Measurements from ENCODE around the gene SETDB2.

The SETDB2 gene

GRCh38 chr13:49533011-49533410 lies 88.9 kb downstream of the SETDB2 start:
- no peak for DNase-seq (ENCODE audit: low read depth, low spot score)

DNA sequence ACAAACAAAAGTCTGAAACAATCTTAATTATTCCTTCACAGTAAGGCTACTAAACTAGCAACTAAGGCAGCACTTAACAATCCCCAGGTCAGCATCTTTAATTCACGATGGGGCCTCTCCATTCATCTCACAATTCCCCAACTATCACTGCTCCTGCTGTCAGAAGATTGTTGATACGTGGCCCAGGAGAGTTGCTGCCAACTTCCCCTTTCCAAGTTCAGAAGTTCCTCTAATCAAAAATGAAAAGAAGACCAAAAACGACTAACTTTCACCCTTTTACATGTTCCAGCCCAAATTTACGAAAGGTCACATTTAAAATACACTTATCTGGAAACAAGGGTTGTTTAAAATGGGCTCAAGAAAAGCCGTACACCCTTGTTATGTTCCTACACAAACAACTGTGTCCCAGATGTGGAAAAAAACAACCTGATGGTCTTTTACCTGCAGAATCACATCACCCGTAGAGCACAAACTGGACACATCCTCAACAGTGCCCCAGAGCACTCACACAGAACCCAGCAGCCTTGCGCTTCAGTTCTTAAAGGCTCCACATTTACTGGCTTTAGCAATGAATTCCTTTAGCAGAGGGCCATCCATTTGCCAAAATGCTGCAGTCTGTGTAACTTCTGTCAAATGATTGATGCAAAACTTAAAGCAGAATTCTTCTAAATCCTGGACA lies 89.7 kb downstream of the SETDB2 start:
- DNase-seq (ENCODE audit: low read depth, low spot score): no peak

GRCh38 chr13:49536144-49536873 lies 92.2 kb downstream of the SETDB2 start:
- DNase-seq (ENCODE audit: low read depth, low spot score): no peak

DNA sequence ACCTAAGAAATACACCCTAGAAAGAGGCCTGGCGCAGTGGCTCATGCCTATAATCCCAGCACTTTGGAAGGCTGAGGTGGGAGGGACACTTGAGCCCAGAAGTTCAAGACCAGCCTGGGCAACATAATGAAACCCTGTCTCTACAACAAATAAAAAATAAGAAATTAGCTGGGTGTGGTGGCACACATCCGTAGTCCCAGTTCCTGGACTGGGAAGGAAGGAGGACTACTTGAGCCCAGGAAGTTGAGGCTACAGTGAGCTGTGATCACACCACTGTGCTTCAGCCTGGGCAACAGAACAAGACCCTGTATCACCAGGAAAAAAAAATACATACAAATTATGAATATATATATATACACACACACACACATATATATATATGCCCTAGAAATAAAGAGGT lies 94.3 kb downstream of the SETDB2 start:
- no peak for DNase-seq (ENCODE audit: low read depth, low spot score)

- no peak for DNase-seq (ENCODE audit: low read depth, low spot score)
Observed at GRCh38 chr13:49539313-49539712, 95.2 kb downstream of the SETDB2 start.

- no peak for DNase-seq (ENCODE audit: low read depth, low spot score)
Observed at GRCh38 chr13:49539746-49540145, 95.7 kb downstream of the SETDB2 start.

DNA sequence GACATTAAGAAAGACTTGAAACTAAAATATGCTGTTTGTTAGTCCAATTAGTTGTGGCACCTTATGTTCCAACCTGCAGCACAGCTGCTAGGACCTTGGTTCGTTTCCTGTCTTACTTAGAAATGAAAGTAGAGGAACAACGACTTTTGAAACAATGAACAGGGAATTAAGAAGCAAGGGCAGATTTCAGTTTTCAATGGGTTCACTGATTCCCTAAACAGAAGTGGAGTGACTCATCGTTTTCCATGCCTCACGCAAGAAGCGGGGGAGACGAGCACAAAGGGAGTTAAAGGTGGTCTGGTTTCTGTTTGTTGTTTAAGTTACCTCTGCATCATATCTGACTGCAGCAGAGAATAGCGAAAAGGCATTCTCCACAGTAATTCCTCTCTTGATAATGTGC lies 96.5 kb downstream of the SETDB2 start:
- DNase-seq (ENCODE audit: low read depth, low spot score): peak; percentile 66

GRCh38 chr13:49543656-49544055 lies 99.6 kb downstream of the SETDB2 start:
- DNase-seq (ENCODE audit: low read depth, low spot score): no peak

Measured in astrocyte of the hippocampus (primary cell).